ENCODE results near the gene KRT86.
"Not testable (repeated sequence)": the region's sequence is repeated elsewhere in the genome, so short reads cannot be mapped to it uniquely, and the experiment has no call there.

Gene KRT86

DNA sequence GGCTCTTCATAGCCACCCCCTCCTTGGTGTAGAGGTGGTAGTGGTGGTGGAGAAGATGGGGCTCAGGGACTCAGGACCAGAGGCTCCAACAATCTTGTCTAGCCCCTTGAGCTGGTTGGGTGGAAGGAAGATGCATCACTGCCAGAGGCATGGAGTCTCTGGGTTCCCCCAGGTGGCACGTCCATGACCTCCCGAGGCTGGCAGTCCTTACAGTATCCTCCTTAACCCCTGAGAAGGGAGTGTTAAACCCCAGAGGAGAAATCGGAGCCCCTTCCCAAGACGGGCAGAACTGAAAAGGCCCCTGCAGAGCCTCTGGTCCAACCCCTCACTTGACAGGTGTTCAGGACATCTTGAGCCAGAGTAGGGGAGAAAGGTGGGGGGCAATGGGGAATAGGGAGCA, 37.6 kb downstream of the KRT86 start:
- TF ChIP-seq, protein P1, sequence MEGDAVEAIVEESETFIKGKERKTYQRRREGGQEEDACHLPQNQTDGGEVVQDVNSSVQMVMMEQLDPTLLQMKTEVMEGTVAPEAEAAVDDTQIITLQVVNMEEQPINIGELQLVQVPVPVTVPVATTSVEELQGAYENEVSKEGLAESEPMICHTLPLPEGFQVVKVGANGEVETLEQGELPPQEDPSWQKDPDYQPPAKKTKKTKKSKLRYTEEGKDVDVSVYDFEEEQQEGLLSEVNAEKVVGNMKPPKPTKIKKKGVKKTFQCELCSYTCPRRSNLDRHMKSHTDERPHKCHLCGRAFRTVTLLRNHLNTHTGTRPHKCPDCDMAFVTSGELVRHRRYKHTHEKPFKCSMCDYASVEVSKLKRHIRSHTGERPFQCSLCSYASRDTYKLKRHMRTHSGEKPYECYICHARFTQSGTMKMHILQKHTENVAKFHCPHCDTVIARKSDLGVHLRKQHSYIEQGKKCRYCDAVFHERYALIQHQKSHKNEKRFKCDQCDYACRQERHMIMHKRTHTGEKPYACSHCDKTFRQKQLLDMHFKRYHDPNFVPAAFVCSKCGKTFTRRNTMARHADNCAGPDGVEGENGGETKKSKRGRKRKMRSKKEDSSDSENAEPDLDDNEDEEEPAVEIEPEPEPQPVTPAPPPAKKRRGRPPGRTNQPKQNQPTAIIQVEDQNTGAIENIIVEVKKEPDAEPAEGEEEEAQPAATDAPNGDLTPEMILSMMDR (IDR thresholded peaks at IDR 0.05) = no peak
- no peak overlapping the region for H3K27ac ChIP-seq

DNA sequence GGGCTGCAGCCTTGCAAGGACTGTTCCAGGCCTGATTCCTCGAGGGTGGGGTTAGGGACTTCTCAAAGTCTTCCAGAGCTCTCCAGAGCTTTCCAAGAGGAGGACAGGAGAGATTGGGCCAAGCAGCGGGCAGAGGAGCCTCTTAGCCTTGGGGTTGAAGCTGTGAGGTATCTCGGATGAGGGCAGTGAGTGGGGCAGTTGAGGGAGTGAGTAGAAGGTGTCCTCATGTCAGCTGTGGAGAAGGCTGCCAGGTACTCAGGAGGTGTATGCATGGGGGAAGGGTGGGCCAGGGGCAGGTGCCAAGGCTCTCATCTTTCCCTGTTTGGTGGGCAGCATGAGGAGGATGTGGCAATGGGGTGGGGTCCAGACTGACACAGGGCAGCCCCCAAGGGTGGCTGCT, 39.0 kb downstream of the KRT86 start:
- no peak overlapping the region for H3K4me3 ChIP-seq (ENCODE audit: low read depth in 1 of 2, low read length in 1 of 2)
- TF ChIP-seq, protein P1 (IDR thresholded peaks at IDR 0.05) = no peak
- no peaks in the 10 kb centered on the region for H3K36me3 ChIP-seq
- no peaks in the 10 kb centered on the region for H3K4me1 ChIP-seq (ENCODE audit: control insufficient read depth in 1 of 2, insufficient read depth in 1 of 2, low read depth in 1 of 2, low read length in 1 of 2)
- no peaks in the 10 kb centered on the region for H3K9me3 ChIP-seq
- peaks cover 56% of the 10 kb centered on the region for H3K27me3 ChIP-seq
- H3K27ac ChIP-seq = no peak overlapping the region

More for the DNA sequence above, 37.6 kb downstream of the KRT86 start:
- no peaks in the 10 kb centered on the region for H3K9me3 ChIP-seq
- H3K36me3 ChIP-seq = no peaks in the 10 kb centered on the region
- H3K27me3 ChIP-seq = peaks cover 67% of the 10 kb centered on the region
- no peak overlapping the region for H3K4me3 ChIP-seq (ENCODE audit: low read depth in 1 of 2, low read length in 1 of 2)
- H3K4me1 ChIP-seq (ENCODE audit: control insufficient read depth in 1 of 2, insufficient read depth in 1 of 2, low read depth in 1 of 2, low read length in 1 of 2) = no peaks in the 10 kb centered on the region

DNA sequence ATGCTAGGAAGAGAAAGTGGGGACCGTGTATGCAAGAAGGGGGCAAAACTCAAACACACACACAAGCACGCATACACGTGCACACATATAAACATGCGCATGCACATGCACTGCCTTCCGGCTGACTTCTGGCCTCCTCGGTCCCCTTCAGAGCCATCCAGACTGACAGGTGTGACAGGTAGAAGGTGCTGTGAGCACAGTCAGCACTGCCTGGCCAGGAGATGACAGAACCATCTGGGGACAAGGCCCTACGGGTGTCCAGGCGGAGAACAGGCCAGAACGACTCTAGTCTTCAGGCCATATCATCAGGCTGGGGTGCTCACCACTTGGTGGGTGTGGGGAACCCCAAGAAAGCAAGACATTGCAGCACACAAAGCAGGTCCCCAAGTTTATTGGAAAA, 39.5 kb downstream of the KRT86 start:
- no peak overlapping the region for H3K4me3 ChIP-seq (ENCODE audit: low read depth in 1 of 2, low read length in 1 of 2)

DNA sequence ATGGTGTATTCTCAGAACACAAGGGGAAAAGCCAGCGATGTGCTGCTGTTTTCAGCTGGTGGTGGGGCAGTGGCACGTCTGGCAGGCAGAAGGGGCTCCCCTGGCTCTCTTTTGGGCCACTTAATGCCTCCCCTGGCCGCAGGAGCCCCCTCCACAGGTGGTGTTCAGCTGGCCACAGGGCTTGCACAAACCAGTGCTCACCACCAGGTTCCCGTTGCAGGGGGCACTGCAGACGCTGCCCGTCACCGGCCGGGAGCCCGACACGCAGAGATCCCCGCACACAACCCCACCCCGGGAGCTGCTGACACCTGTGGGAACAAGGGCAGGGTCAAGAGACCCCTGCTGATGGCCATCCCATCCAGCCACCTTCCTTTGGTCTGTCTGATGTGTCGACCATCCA, 40.1 kb downstream of the KRT86 start:
- Histone ChIP-seq H3K4me1 (ENCODE audit: control insufficient read depth in 1 of 2, insufficient read depth in 1 of 2, low read depth in 1 of 2, low read length in 1 of 2) (no peaks in the 10 kb centered on the region), H3K27me3 (peaks cover 56% of the 10 kb centered on the region), H3K27ac (no peak overlapping the region), H3K9me3 (no peaks in the 10 kb centered on the region), H3K4me3 (ENCODE audit: low read depth in 1 of 2, low read length in 1 of 2) (no peak overlapping the region), H3K36me3 (no peaks in the 10 kb centered on the region)
- TF ChIP-seq, protein P1 (IDR thresholded peaks at IDR 0.05) = no peak

More for the DNA sequence above, 39.5 kb downstream of the KRT86 start:
- Histone ChIP-seq H3K27ac (no peak overlapping the region), H3K27me3 (peaks cover 56% of the 10 kb centered on the region), H3K36me3 (no peaks in the 10 kb centered on the region), H3K9me3 (no peaks in the 10 kb centered on the region), H3K4me1 (ENCODE audit: control insufficient read depth in 1 of 2, insufficient read depth in 1 of 2, low read depth in 1 of 2, low read length in 1 of 2) (no peaks in the 10 kb centered on the region)
- TF ChIP-seq, protein P1 (IDR thresholded peaks at IDR 0.05) = no peak

DNA sequence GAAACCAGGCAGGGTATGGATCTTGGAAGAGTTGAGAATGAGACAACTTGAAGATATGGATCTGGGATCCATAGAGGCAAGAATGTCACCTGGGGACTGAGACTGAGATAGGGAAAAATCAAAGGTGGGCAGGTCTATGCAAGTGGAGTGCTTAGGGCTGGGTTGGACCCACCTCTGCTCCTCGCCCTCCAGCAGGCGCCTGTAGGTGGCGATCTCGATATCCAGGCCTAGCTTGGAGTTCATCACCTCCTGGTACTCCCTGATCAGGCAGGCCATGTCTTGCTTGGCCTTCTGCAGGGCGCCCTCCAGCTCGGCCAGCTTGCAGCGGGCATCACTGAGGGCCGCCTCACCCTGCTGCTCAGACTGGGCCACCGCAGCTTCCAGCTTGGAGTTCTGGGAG, 41.3 kb downstream of the KRT86 start:
- H3K36me3 ChIP-seq; H3K4me1 ChIP-seq (ENCODE audit: control insufficient read depth in 1 of 2, insufficient read depth in 1 of 2, low read depth in 1 of 2, low read length in 1 of 2); H3K9me3 ChIP-seq; H3K4me3 ChIP-seq (ENCODE audit: low read depth in 1 of 2, low read length in 1 of 2); H3K27ac ChIP-seq: not testable (repeated sequence)
- peaks cover 56% of the 10 kb centered on the region for H3K27me3 ChIP-seq

DNA sequence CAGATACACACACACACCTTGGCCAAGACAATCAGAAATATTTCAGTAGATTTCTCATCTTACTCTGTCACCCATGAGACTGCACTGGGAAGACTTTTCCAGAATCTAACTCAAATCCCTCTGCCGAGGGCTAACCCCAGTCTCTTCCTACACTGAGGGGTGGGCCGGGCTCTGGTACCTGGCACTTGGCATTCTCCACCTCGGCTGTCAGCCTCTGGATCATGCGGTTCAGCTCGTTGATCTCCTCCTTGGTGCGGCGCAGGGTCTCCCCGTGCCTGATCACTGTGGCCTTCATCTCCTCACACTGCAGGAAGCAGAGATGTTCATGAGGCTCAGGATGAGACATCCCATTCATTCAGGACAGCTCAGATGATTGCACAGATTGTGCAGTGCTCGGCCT, 41.8 kb downstream of the KRT86 start:
- no peak overlapping the region for H3K4me3 ChIP-seq (ENCODE audit: low read depth in 1 of 2, low read length in 1 of 2)
- H3K9me3 ChIP-seq = no peaks in the 10 kb centered on the region
- no peak overlapping the region for H3K27ac ChIP-seq
- TF ChIP-seq, protein P1 (IDR thresholded peaks at IDR 0.05) = no peak
- H3K36me3 ChIP-seq = no peaks in the 10 kb centered on the region
- no peaks in the 10 kb centered on the region for H3K4me1 ChIP-seq (ENCODE audit: control insufficient read depth in 1 of 2, insufficient read depth in 1 of 2, low read depth in 1 of 2, low read length in 1 of 2)
- H3K27me3 ChIP-seq = peaks cover 56% of the 10 kb centered on the region
